Retinal pigment epithelial cell (primary cell): ENCODE results near the gene BRAP.
"Not testable (repeated sequence)": the region's sequence is repeated elsewhere in the genome, so short reads cannot be mapped to it uniquely, and the experiment has no call there.

Experiments used
- DNase-seq: peaks from one replicate; pipeline ENCODE4 v3.0.0-alpha.2; 2010; ENCODE audit warnings: low read depth
- H3K4me3 ChIP-seq: 2 replicates; pipeline ENCODE4 v1.5.1; 2011; ENCODE audit warnings: mild to moderate bottlenecking, low read length, control low read depth, moderate library complexity
- CTCF ChIP-seq: conservative IDR thresholded peaks from 2 replicates; pipeline ENCODE4 v1.5.1; 2011; ENCODE audit warnings: low read depth, low read length, control low read depth, inconsistent platforms

The BRAP gene

GRCh38 chr12:111607239-111607638 lies 78.5 kb downstream of the BRAP start:
- TF ChIP-seq CTCF = peak; percentile 6
- H3K4me3 ChIP-seq = no peak overlapping the region
- DNase-seq = no peak

DNA sequence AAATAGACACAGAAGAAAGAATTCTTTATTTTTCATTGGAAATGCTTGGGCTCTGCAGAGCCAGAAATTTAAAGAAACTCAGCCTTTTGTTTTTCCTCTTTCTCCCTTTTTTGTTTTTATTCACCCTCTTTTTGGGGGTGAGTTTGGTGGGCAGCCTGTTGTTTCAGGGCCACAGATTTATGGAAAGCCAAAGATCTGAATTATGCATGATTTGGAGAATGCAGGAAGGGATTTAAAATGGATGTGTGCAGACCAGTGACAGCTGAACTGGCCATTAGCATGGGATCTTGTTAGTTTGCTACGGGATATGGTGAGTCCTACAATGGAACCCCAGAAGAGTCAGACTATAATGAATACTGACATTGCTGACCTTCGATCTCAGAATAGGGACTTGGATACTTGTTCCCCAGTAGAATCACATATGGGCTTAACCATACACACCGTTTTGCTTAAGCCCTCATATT lies 79.0 kb downstream of the BRAP start:
- no peak for TF ChIP-seq CTCF
- no peak for DNase-seq
- H3K4me3 ChIP-seq = no peak overlapping the region

DNA sequence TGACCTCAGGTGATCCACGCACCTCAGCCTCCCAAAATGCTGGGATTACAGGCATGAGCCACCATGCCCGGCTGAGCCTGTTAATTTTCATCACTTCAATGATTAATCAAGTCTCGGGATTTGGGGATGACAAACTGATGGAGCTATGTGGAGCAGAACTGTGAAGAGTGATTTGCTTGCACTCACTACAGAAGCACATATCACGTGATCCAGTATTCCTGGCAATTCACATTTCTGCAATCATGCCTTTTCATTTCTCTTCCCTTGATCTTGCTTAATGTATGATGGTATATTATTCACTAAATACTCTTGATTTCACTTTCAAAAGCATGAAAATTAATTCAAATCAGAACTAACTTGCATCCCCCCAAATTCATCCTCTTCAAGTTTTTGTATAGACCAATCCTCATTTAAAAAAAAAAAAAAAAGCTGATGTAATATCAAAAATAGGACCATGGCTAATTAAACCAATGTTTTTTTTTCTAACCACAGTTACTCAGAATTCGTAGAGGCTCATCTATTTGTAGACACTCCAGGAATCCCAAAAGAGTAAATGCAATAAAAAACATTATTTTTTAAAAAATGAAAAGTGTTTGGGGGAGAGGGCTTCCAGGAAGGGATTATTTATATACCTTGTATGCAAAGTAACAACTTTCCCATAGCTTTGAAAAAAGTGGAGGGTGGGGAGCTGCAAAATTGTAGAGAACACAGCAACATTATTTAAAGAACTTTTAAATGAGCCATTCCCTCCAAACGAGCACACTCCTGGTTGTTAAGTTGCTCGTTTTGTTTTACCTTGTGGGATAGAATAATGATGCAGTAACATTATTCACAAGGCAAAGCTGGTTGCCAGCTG lies 79.6 kb downstream of the BRAP start:
- DNase-seq = no peak
- no peak for TF ChIP-seq CTCF

GRCh38 chr12:111602857-111603256 lies 82.9 kb downstream of the BRAP start:
- DNase-seq, H3K4me3 ChIP-seq: not testable (repeated sequence)

More for the DNA sequence above, 79.6 kb downstream of the BRAP start:
- H3K4me3 ChIP-seq = no peak overlapping the region

GRCh38 chr12:111602348-111602747 lies 83.4 kb downstream of the BRAP start:
- no peak overlapping the region for H3K4me3 ChIP-seq
- DNase-seq = no peak
- no peak for TF ChIP-seq CTCF

- H3K4me3 ChIP-seq, DNase-seq: not testable (repeated sequence)
Measured at GRCh38 chr12:111600986-111601385, 84.8 kb downstream of the BRAP start.

DNA sequence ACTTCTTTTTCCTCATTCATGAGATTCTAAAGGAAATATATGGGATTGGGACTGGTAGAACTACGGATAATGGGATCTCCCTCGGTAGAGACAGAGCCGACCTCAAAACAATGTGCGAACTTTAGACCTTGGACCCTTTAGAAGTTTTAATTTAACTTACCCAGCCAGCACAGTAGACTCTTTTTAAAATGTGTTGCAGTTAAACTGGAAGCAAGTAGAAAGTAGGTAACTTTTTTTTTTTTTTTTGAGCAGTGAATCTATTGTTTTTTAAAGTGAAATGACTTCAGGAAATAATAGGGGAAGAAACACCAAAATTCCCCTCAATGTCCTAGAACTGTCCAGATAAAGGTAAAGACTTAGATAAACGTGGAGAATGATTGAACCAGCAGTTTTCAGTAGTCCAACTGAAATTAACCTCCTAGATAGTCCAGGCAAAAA lies 85.5 kb downstream of the BRAP start:
- DNase-seq = no peak
- peak overlapping the region; percentile 90 for H3K4me3 ChIP-seq
- no peak for TF ChIP-seq CTCF

DNA sequence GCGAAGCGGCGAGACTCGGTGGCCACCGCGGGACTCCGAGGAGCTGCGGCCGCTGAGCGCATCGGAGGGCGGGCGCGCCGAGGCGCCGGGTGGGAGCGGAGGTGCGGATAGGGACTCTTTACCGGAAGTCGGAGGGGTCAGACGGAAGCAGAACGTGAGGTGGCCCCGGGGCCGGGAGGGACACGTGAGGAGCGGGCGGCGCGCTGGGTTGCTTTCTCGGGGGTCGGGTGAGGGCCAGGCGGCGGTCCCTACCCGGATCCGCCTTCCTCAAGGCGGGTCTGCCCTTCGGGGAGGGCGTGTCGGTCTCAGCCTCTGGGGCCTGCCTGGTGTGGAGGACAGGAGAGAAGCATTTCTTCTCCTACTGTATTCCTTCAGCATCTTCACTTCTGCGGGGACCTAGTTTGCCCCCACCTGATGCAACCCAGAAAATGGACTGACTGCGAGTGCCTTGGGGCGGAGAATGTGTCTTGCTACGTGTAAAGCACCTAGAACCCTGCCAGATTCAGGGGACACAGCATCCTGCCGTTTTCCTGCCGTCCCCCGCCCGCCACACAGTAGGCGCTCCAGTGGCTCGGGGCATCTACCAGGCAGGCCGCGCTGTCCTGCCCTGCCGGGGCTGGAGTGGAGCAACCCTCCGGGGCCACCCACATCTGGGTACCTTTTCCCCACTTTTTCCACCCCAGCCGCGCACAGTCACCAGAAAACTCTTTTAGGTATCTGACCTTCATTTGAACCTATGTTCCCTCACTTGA lies 86.1 kb downstream of the BRAP start:
- H3K4me3 ChIP-seq = peak overlapping the region; percentile 90
- DNase-seq = peak; percentile 80
- peak; percentile 11 for TF ChIP-seq CTCF
